Measurements from ENCODE around the gene PRMT7. TPM values are rescaled to one million over a fixed set of nuclear protein-coding genes. Genes with fewer than 3 reads are reported as not detected.
A peak's percentile ranks its signal among the peaks of the same experiment; 100 is the strongest.

The PRMT7 gene
- total RNA-seq, 2 donors from 2014 or later = 71.2 to 75.9 TPM

DNA sequence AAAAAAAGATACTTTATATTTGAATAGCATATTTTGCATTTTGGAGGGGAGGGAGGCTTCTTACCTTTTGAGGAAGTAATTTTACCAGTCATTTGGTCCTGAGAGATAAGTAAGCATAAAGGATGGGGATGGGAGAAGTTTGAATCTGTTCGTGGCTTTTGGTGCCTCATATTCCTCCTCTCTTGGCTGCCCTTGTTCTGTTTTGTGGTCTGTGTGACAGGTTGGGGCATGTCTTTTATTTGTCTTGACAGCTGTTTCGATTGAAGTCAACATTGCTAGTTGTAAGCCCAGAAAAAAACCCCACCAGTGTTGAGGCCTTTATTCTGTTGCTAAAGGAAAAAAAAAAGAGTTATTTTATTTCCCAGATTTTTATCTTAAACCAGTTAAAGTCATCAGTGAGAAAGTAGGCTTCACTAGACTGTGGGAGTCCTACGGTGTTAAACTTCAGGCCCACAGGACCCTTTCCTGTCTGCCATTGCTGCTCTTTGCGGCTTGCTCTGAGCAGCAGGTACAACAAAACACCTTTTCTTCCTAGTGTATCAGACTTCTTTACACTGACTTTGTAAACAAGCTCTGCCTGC lies 35.1 kb upstream of the PRMT7 start:
- peaks cover 12 to 35% of the 10 kb centered on the region in 2 donors for H3K36me3 Mint-ChIP-seq (ENCODE audit: insufficient read depth in 2 of 2)
- peak; percentile 55 to 66 for DNase-seq
- H3K27me3 Mint-ChIP-seq (ENCODE audit: low read depth) = no peaks in the 10 kb centered on the region
- peak; percentile 89 to 90 for ATAC-seq (replicated peaks in 1 of 2)
- H3K9me3 Mint-ChIP-seq = no peaks in the 10 kb centered on the region
- H3K4me3 Mint-ChIP-seq = peak overlapping the region; percentile 42 to 53
- peak overlapping the region; percentile 95 for H3K27ac Mint-ChIP-seq
- peaks cover 76% of the 10 kb centered on the region for H3K4me1 Mint-ChIP-seq (ENCODE audit: low read depth)

DNA sequence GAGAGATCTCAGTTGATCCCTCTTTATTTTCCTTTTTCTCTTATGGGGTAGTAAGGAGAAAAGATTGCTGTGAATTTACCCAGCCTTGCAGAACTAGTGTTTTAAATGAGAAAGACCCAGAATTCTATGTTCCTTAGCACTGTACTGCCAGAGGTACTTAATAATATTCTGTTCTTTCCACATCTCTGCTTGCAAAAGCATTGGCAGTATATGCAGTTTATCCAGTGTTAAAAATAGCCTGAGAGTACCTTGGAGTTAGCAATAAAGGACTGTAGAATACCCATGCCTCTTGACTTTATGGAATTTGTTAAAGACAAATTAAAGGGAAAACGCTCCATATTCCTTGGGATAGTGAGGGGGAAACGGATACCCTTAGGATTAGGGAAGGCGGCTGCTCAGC lies 34.6 kb upstream of the PRMT7 start:
- Mint-ChIP-seq H3K9me3 (no peaks in the 10 kb centered on the region), H3K4me3 (peak overlapping the region; percentile 42 to 53), H3K4me1 (ENCODE audit: low read depth) (peaks cover 76% of the 10 kb centered on the region), H3K36me3 (ENCODE audit: insufficient read depth in 2 of 2) (peaks cover 12 to 33% of the 10 kb centered on the region in 2 donors), H3K27ac (peak overlapping the region; percentile 95), H3K27me3 (ENCODE audit: low read depth) (no peaks in the 10 kb centered on the region)
- DNase-seq (no peak), ATAC-seq (replicated peaks in 1 of 2) (peak in 1 of 2 donors; percentile 2)

DNA sequence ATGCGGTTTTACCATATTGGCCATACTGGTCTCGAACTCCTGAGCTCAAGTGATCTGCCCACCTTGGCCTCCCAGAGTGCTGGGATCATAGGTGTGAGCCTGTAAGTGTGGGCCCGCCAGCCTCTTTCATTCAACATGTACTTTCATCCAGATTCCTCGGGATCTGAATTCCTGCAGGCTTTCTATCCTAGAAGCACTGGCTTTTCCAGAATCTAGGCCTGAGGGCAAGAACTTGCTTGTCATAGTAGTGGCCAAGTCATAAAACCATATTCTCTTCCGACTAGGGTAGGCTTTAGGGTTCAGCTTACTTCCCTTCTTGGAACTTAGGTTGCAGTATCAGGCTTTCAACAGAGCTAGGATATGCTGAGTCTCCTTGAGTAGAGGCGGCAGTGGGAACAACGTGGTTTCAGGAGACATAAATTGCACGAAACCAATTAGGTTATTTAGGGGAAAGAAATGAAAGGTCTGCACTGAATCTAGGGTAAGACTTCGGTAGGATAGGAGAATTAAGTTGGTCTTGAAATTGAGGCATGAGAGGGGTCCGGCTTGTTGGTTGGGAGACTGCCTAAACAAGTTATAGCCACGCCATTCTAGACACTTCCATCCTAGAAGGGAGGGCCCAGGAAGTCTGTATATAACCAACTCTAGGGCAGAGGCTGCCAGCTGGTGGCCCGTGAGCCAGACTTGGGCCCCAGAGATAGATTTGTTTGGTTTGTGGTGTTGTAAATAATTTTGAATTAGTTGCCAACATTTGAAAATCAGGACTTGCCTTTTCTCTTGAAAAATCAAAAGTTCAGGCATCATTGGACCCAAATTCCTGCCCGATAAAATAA lies 30.9 kb upstream of the PRMT7 start:
- Mint-ChIP-seq H3K36me3 (ENCODE audit: insufficient read depth in 2 of 2) (peaks cover 6 to 22% of the 10 kb centered on the region in 2 donors), H3K4me1 (ENCODE audit: low read depth) (peaks cover 76% of the 10 kb centered on the region), H3K9me3 (no peaks in the 10 kb centered on the region), H3K4me3 (no peak overlapping the region), H3K27me3 (ENCODE audit: low read depth) (no peaks in the 10 kb centered on the region), H3K27ac (peak overlapping the region; percentile 82)
- DNase-seq = no peak
- no peak for ATAC-seq (replicated peaks in 1 of 2)

DNA sequence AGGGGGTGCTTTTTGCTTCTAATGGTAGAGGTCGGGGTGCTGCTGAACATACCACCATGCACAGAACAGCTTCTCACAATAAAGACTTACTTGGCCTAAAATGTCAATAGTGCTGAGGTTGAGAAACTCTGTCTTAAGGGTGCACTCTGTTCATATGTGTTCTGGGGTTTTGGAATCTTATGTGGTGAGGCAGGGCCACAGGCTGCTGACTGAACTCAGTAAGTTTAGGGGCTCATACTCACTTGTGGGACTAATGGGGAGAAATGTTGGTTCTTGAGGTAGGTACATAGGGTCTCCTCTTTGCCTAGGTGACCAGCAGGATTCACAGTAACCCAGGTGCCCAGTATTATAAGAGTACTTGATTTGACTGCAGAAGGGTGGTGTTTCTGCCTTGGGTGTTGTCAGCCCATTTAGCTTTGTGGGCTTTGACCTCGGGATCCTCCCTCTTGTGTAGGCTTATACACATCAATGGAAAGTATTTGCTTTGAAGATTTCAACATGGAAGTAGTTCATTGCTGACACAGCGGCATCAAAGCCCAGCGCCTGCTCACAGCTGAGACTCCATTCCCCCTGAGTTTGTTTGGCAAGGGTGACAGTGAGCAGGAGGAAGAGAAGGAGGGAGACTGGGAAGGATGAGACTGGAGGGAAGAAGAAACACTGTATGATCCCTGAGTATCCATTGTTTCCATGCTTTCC lies 29.3 kb upstream of the PRMT7 start:
- Mint-ChIP-seq H3K27me3 (ENCODE audit: low read depth) (no peaks in the 10 kb centered on the region), H3K4me1 (ENCODE audit: low read depth) (peaks cover 76% of the 10 kb centered on the region), H3K9me3 (no peaks in the 10 kb centered on the region), H3K36me3 (ENCODE audit: insufficient read depth in 2 of 2) (peaks cover 8 to 26% of the 10 kb centered on the region in 2 donors), H3K4me3 (peak overlapping the region; percentile 0 to 44), H3K27ac (peak overlapping the region; percentile 79)
- DNase-seq = no peak
- peak; percentile 47 to 67 for ATAC-seq (replicated peaks in 1 of 2)

DNA sequence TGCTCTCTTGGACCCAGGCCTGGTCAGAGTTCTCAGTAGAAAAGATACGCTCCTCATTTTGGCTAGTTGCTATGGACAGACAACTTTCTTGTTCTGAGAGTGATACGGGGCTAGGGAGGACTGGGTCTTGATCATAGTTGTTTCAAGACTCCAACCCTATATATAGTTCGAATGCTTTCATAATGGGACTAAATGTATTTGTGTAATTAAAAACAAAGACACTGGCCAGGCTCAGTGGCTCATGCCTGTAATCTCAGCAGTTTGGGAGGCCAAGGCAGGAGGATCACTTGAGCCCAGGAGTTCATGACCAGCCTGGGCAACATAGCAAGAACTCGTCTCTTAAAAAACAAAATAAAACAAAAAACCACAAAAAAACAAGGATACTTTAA lies 28.8 kb upstream of the PRMT7 start:
- ATAC-seq (replicated peaks in 1 of 2) = no peak
- Mint-ChIP-seq H3K4me1 (ENCODE audit: low read depth) (peaks cover 77% of the 10 kb centered on the region), H3K4me3 (peak overlapping the region; percentile 0 to 44)

DNA sequence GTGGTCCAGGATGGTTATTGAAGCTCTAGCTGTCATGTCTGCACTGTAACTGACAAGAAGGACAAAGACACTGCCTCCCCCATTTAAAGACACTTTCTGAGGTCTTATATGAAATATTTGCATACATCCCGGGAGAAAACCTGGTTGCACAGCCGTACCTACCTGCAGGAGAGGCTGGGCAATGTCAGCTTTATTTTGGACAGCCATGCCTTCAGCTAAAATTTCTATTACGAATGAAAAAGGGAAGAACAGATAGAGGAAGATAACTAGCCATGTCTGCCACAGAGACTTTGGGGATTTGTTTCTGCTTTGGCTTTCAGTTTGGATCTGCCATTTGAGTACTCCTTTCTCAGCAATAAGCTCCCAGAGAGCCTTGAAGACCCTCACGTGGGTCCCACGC lies 27.5 kb upstream of the PRMT7 start:
- Mint-ChIP-seq H3K9me3 (no peaks in the 10 kb centered on the region), H3K4me3 (peak overlapping the region; percentile 48 to 77), H3K27ac (peak overlapping the region; percentile 95), H3K27me3 (ENCODE audit: low read depth) (no peaks in the 10 kb centered on the region), H3K4me1 (ENCODE audit: low read depth) (peaks cover 90% of the 10 kb centered on the region), H3K36me3 (ENCODE audit: insufficient read depth in 2 of 2) (peaks cover 12 to 39% of the 10 kb centered on the region in 2 donors)
- DNase-seq (no peak), ATAC-seq (replicated peaks in 1 of 2) (no peak)

More for the DNA sequence above, 28.8 kb upstream of the PRMT7 start:
- Mint-ChIP-seq H3K27me3 (ENCODE audit: low read depth) (no peaks in the 10 kb centered on the region), H3K27ac (peak overlapping the region; percentile 79), H3K36me3 (ENCODE audit: insufficient read depth in 2 of 2) (peaks cover 10 to 30% of the 10 kb centered on the region in 2 donors), H3K9me3 (no peaks in the 10 kb centered on the region)
- DNase-seq = no peak

DNA sequence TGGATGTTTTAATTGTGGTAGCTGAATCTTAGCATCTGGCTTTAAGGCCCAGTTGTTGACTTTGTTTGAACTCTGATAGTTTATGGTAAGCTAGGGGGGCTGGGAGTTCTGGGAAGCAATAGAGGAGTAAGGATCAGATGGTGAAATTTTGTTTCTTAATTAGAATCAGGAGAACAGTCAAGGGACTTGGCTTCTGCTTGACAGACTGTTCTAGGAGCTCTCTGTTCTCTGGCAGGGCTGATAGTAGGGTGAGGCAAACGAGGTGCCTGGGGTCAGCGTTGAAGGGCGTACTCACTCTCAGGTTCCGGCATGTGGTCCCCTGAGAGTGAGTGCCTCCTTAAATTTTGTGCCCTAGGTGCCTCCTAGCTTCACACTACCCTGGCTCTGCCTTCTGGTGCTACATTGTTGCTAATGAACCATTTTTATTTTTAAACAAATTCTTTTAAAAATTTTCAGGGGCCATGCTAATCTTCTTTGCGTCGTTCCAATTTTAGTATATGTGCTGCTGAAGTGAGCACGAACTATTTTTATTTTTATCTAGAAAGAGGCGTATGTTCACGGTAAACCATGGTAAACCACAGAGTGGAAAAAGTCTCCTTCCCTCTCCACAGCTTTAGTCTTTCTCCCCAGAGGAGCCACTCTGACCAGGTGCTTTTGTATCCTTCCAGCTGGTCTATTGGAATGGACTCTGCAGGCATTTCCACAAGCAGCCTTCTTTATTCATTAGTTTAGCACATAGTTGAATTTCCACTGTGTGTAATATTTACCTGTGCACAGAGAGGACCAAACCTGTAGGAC lies 26.8 kb upstream of the PRMT7 start:
- ATAC-seq (replicated peaks in 1 of 2) (peak; percentile 20 to 39), DNase-seq (no peak)
- Mint-ChIP-seq H3K27me3 (ENCODE audit: low read depth) (no peaks in the 10 kb centered on the region), H3K36me3 (ENCODE audit: insufficient read depth in 2 of 2) (peaks cover 12 to 39% of the 10 kb centered on the region in 2 donors), H3K4me1 (ENCODE audit: low read depth) (peaks cover 96% of the 10 kb centered on the region), H3K9me3 (no peaks in the 10 kb centered on the region), H3K4me3 (peak overlapping the region; percentile 48 to 77), H3K27ac (peak overlapping the region; percentile 95)

DNA sequence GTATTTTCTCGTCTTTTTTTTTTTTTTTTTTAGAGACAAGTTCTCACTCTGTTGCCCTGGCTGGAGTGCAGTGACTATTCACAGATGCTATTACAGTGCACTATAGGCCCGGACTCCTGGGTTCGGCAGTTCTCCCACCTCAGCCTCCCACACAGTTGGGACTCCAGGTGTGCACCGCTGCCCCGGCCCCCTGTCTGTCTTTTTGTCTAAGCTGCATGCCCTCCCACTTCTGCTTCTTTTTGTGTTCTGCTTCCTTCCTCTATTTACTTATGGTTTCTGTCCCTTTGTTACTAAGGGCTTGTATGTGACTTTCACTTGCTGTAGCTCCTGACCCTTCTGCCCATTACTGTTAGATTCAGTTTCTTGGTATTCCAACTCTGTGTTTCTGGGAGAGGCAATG lies 26.0 kb upstream of the PRMT7 start:
- Mint-ChIP-seq H3K36me3 (ENCODE audit: insufficient read depth in 2 of 2) (peaks cover 12 to 34% of the 10 kb centered on the region in 2 donors), H3K27ac (peak overlapping the region; percentile 95), H3K9me3 (no peaks in the 10 kb centered on the region), H3K4me1 (ENCODE audit: low read depth) (peaks cover 96% of the 10 kb centered on the region), H3K4me3 (peak overlapping the region; percentile 48 to 66), H3K27me3 (ENCODE audit: low read depth) (no peaks in the 10 kb centered on the region)
- ATAC-seq (replicated peaks in 1 of 2) = no peak
- DNase-seq = no peak

DNA sequence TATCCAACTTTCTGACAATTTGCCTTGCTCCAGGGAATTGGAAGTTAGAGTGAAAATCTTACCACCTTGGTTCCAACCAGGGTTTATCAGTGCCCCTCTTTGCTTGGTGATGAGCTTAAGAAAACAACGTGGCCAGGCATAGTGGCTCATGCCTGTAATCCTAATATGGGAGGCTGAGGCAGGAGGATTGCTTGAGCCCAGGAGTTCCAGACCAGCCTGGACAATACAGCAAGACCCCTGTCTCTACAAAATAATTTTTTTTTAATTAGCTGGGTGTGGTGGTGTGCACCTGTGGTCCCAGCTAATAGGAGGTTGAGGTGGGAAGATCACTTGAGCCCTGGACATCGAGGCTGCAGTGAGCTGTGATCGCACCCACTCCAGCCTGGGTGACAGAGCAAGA lies 25.1 kb upstream of the PRMT7 start:
- Mint-ChIP-seq H3K9me3 (no peaks in the 10 kb centered on the region), H3K27me3 (ENCODE audit: low read depth) (no peaks in the 10 kb centered on the region), H3K4me3 (peak overlapping the region; percentile 66 to 79), H3K27ac (peak overlapping the region; percentile 68), H3K4me1 (ENCODE audit: low read depth) (peaks cover 100% of the 10 kb centered on the region), H3K36me3 (ENCODE audit: insufficient read depth in 2 of 2) (peaks cover 12 to 36% of the 10 kb centered on the region in 2 donors)
- no peak for ATAC-seq (replicated peaks in 1 of 2)
- DNase-seq = no peak

DNA sequence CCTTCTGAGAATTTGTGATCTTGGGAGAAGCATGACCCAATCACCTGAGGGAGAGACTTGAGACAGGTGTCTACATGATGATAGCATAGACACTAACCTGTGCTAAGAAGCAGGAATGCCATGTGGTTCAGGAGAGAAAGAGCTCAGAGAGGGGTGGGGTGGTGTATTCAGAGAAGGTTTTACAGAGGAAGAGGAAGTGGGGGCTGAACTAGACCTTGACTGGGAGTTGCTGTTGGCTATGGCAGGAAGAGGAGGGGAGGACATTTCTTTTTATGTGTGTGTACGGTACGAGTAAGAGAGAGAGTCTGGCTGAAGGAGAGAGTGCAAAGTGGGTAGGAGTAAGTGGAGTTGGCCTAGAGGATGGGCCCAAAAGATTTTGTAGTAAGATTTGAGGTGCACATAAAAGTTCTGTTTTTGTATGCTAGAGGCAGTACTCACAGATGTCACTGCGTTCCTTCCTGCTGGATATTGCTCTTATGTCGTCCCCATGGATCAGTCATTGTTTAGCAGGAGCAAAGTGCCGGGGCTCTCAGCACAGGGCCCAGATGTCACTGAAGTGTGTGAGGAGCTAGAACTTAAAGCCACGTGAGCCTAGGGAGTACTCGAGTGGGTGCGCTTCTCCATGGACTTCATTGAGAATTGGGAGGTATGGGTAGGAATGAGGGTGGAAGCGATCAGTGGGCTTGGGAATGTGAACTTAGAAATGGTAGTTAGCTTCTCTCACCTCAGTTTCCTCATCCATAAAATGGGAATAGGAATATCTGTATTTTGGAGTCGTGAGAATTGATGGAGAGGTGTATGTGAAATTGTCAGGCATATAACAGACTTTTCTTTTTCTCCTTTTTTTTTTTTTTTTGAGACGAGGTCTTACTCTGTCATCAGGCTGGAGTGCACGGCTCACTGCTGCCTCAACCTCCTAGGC lies 24.4 kb upstream of the PRMT7 start:
- H3K36me3 Mint-ChIP-seq (ENCODE audit: insufficient read depth in 2 of 2) = peaks cover 14 to 37% of the 10 kb centered on the region in 2 donors
- no peaks in the 10 kb centered on the region for H3K9me3 Mint-ChIP-seq
- H3K4me3 Mint-ChIP-seq = peak overlapping the region; percentile 66 to 79
- DNase-seq (no peak), ATAC-seq (replicated peaks in 1 of 2) (peak; percentile 26 to 37)
- peak overlapping the region; percentile 68 for H3K27ac Mint-ChIP-seq
- peaks cover 100% of the 10 kb centered on the region for H3K4me1 Mint-ChIP-seq (ENCODE audit: low read depth)
- H3K27me3 Mint-ChIP-seq (ENCODE audit: low read depth) = no peaks in the 10 kb centered on the region

DNA sequence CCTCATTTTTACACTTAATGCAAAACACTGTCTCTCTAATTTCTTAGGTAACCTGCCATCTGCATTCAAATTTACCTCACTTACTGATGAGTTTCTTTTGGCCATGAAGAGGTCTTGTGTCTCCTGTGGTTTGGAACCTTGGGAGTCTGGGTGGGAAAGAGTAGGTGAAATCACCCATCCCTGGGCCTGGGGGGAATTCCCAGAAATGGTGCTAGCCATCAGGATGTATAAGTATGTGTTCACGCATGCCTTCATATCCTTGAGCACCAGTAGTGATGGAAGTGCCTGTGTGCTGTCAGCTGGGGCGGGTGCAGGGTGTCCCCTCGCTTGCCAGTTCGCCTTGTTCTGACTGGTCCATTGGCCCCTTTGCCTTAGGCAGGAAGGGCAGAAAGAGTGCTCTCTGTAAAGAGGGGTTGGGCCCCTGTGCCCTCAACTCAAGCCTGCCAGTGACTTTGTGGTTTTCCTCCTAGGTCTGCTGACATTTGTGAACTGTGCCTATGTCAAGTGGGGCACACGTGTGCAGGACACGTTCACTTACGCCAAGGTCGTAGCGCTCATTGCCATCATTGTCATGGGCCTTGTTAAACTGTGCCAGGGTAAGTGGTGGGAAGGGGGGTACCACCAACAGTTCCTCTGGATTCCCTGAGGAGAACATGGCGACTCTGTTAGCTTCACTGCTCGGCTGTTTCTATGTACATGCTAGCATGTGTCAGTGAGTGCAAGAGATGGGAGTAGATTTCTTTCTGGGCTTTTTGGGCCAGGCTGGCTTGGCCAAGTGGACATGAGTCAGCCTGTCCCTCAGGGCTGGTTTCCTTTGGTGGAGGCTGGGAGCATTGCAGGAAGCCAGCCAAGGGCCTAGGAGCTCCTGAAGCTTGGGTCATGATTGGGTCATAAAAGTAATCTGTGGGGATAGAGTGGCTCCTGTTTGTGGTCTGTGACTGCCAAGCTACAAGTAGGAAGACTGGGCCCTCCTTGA lies 23.3 kb upstream of the PRMT7 start:
- DNase-seq (peak; percentile 49 to 50), ATAC-seq (replicated peaks in 1 of 2) (peak; percentile 40 to 52)
- H3K36me3 Mint-ChIP-seq (ENCODE audit: insufficient read depth in 2 of 2) = peaks cover 10 to 37% of the 10 kb centered on the region in 2 donors
- peak overlapping the region; percentile 89 for H3K27ac Mint-ChIP-seq
- H3K4me1 Mint-ChIP-seq (ENCODE audit: low read depth) = peaks cover 98% of the 10 kb centered on the region
- H3K27me3 Mint-ChIP-seq (ENCODE audit: low read depth) = no peaks in the 10 kb centered on the region
- no peaks in the 10 kb centered on the region for H3K9me3 Mint-ChIP-seq
- H3K4me3 Mint-ChIP-seq = peak overlapping the region; percentile 53 to 79
